ENCODE results near the gene OR2C3.

OR2C3 gene

GRCh38 chr1:247574236-247574635 lies 38.0 kb upstream of the OR2C3 start:
- H2BK5ac ChIP-seq (ENCODE audit: low read depth, low read length, poor library complexity): no peak overlapping the region
- H3K27ac ChIP-seq (ENCODE audit: low read depth, low read length): no peak overlapping the region
- no peak overlapping the region for H2AK5ac ChIP-seq (ENCODE audit: low read length)
- peak overlapping the region; percentile 5 for H2BK12ac ChIP-seq (ENCODE audit: low read length)
- H3K4me1 ChIP-seq (ENCODE audit: control insufficient read depth in 1 of 2, insufficient read depth in 2 of 2, low read length in 2 of 2): peaks cover 2 to 3% of the 10 kb centered on the region in 2 experiments
- H4K91ac ChIP-seq (ENCODE audit: low read depth, low read length): no peak overlapping the region
- H4K8ac ChIP-seq (ENCODE audit: low read depth, low read length): no peak overlapping the region
- no peak overlapping the region for H3K18ac ChIP-seq (ENCODE audit: low read length)
- no peak overlapping the region for H4K12ac ChIP-seq (ENCODE audit: low read depth, low read length)
- no peak overlapping the region for H2AFZ ChIP-seq (ENCODE audit: insufficient read depth, low read length, poor library complexity)
- peaks cover 0 to 2% of the 10 kb centered on the region in 2 experiments for H3K36me3 ChIP-seq (ENCODE audit: control insufficient read depth in 1 of 2, insufficient read depth in 2 of 2, low read length in 2 of 2)
- H2BK120ac ChIP-seq (ENCODE audit: insufficient read depth, low read length, poor library complexity): no peak overlapping the region
- H3K14ac ChIP-seq (ENCODE audit: low read length): no peak overlapping the region
- no peaks in the 10 kb centered on the region for H3K27me3 ChIP-seq (ENCODE audit: insufficient read depth, low read length)
- DNase-seq: peak; percentile 65 to 92
- no peaks in the 10 kb centered on the region for H3K9me3 ChIP-seq (ENCODE audit: insufficient read depth, low read depth, low read length)
- no CpG with 5 or more reads among the region's 1 CpG for WGBS (ENCODE audit: extremely low coverage, insufficient coverage, insufficient read length)
- H3K4me3 ChIP-seq (ENCODE audit: low read depth, low read length): no peak overlapping the region
- H3K9ac ChIP-seq (ENCODE audit: low read length): no peak overlapping the region
- H3K79me1 ChIP-seq (ENCODE audit: low read length): peaks cover 11% of the 10 kb centered on the region
- no peak overlapping the region for H3K4me2 ChIP-seq (ENCODE audit: low read length)
- no peak overlapping the region for H3K23ac ChIP-seq (ENCODE audit: low read length)
- no peak overlapping the region for H3K4ac ChIP-seq (ENCODE audit: low read depth, low read length)
- H3K79me2 ChIP-seq (ENCODE audit: control insufficient read depth, insufficient read depth, low read length, poor library complexity): no peaks in the 10 kb centered on the region

- Histone ChIP-seq H3K9ac (ENCODE audit: low read length) (no peak overlapping the region), H3K4me3 (ENCODE audit: low read depth, low read length) (no peak overlapping the region), H3K4ac (ENCODE audit: low read depth, low read length) (peak overlapping the region; percentile 7), H4K91ac (ENCODE audit: low read depth, low read length) (peak overlapping the region; percentile 82), H3K4me1 (ENCODE audit: control insufficient read depth in 1 of 2, insufficient read depth in 2 of 2, low read length in 2 of 2) (peaks cover 9 to 13% of the 10 kb centered on the region in 2 experiments), H3K23ac (ENCODE audit: low read length) (peak overlapping the region; percentile 56), H2BK120ac (ENCODE audit: insufficient read depth, low read length, poor library complexity) (peak overlapping the region; percentile 62), H2AK5ac (ENCODE audit: low read length) (peak overlapping the region; percentile 7), H2AFZ (ENCODE audit: insufficient read depth, low read length, poor library complexity) (peak overlapping the region; percentile 43), H4K8ac (ENCODE audit: low read depth, low read length) (peak overlapping the region; percentile 56), H3K9me3 (ENCODE audit: insufficient read depth, low read depth, low read length) (no peaks in the 10 kb centered on the region), H3K79me1 (ENCODE audit: low read length) (peaks cover 26% of the 10 kb centered on the region), H2BK12ac (ENCODE audit: low read length) (peak overlapping the region; percentile 99), H3K18ac (ENCODE audit: low read length) (peak overlapping the region; percentile 40), H3K27me3 (ENCODE audit: insufficient read depth, low read length) (no peaks in the 10 kb centered on the region), H3K4me2 (ENCODE audit: low read length) (no peak overlapping the region), H3K36me3 (ENCODE audit: control insufficient read depth in 1 of 2, insufficient read depth in 2 of 2, low read length in 2 of 2) (no peaks in the 10 kb centered on the region), H2BK5ac (ENCODE audit: low read depth, low read length, poor library complexity) (peak overlapping the region; percentile 63), H3K79me2 (ENCODE audit: control insufficient read depth, insufficient read depth, low read length, poor library complexity) (no peaks in the 10 kb centered on the region), H3K27ac (ENCODE audit: low read depth, low read length) (peak overlapping the region; percentile 22), H3K14ac (ENCODE audit: low read length) (peak overlapping the region; percentile 85), H4K12ac (ENCODE audit: low read depth, low read length) (no peak overlapping the region)
- WGBS (ENCODE audit: extremely low coverage, insufficient coverage, insufficient read length): no CpG with 5 or more reads among the region's 9 CpGs
- no peak for DNase-seq
Observed at GRCh38 chr1:247562198-247562597, 26.0 kb upstream of the OR2C3 start.

- no CpG with 5 or more reads among the region's 10 CpGs for whole genome bisulfite sequencing (ENCODE audit: extremely low coverage, insufficient coverage, insufficient read length)
- no peak for DNase-seq
- H4K8ac ChIP-seq (ENCODE audit: low read depth, low read length): peak overlapping the region; percentile 83
- no peak overlapping the region for H2AFZ ChIP-seq (ENCODE audit: insufficient read depth, low read length, poor library complexity)
- H3K4me2 ChIP-seq (ENCODE audit: low read length): no peak overlapping the region
- H2BK120ac ChIP-seq (ENCODE audit: insufficient read depth, low read length, poor library complexity): peak overlapping the region; percentile 88
- H3K4me3 ChIP-seq (ENCODE audit: low read depth, low read length): no peak overlapping the region
- H3K9me3 ChIP-seq (ENCODE audit: insufficient read depth, low read depth, low read length): no peaks in the 10 kb centered on the region
- H3K18ac ChIP-seq (ENCODE audit: low read length): peak overlapping the region; percentile 37
- H3K27ac ChIP-seq (ENCODE audit: low read depth, low read length): no peak overlapping the region
- no peaks in the 10 kb centered on the region for H3K79me2 ChIP-seq (ENCODE audit: control insufficient read depth, insufficient read depth, low read length, poor library complexity)
- peak overlapping the region; percentile 75 for H2BK5ac ChIP-seq (ENCODE audit: low read depth, low read length, poor library complexity)
- H3K27me3 ChIP-seq (ENCODE audit: insufficient read depth, low read length): no peaks in the 10 kb centered on the region
- no peaks in the 10 kb centered on the region for H3K36me3 ChIP-seq (ENCODE audit: control insufficient read depth in 1 of 2, insufficient read depth in 2 of 2, low read length in 2 of 2)
- peak overlapping the region; percentile 91 for H3K14ac ChIP-seq (ENCODE audit: low read length)
- peaks cover 9 to 13% of the 10 kb centered on the region in 2 experiments for H3K4me1 ChIP-seq (ENCODE audit: control insufficient read depth in 1 of 2, insufficient read depth in 2 of 2, low read length in 2 of 2)
- H3K23ac ChIP-seq (ENCODE audit: low read length): no peak overlapping the region
- no peak overlapping the region for H3K9ac ChIP-seq (ENCODE audit: low read length)
- peak overlapping the region; percentile 91 for H4K91ac ChIP-seq (ENCODE audit: low read depth, low read length)
- H3K4ac ChIP-seq (ENCODE audit: low read depth, low read length): peak overlapping the region; percentile 67
- H2BK12ac ChIP-seq (ENCODE audit: low read length): peak overlapping the region; percentile 97
- peak overlapping the region; percentile 60 for H2AK5ac ChIP-seq (ENCODE audit: low read length)
- H4K12ac ChIP-seq (ENCODE audit: low read depth, low read length): no peak overlapping the region
- H3K79me1 ChIP-seq (ENCODE audit: low read length): peaks cover 26% of the 10 kb centered on the region
Observed at GRCh38 chr1:247561711-247562110, 25.5 kb upstream of the OR2C3 start.

- Histone ChIP-seq H3K4me3 (ENCODE audit: low read depth, low read length) (no peak overlapping the region), H3K4me1 (ENCODE audit: control insufficient read depth in 1 of 2, insufficient read depth in 2 of 2, low read length in 2 of 2) (peaks cover 9 to 15% of the 10 kb centered on the region in 2 experiments), H3K27me3 (ENCODE audit: insufficient read depth, low read length) (no peaks in the 10 kb centered on the region), H3K79me1 (ENCODE audit: low read length) (peaks cover 29% of the 10 kb centered on the region), H3K4ac (ENCODE audit: low read depth, low read length) (no peak overlapping the region), H2BK5ac (ENCODE audit: low read depth, low read length, poor library complexity) (no peak overlapping the region), H3K79me2 (ENCODE audit: control insufficient read depth, insufficient read depth, low read length, poor library complexity) (no peaks in the 10 kb centered on the region), H4K91ac (ENCODE audit: low read depth, low read length) (no peak overlapping the region), H3K27ac (ENCODE audit: low read depth, low read length) (no peak overlapping the region), H2BK12ac (ENCODE audit: low read length) (no peak overlapping the region), H2AFZ (ENCODE audit: insufficient read depth, low read length, poor library complexity) (no peak overlapping the region), H2BK120ac (ENCODE audit: insufficient read depth, low read length, poor library complexity) (no peak overlapping the region), H4K12ac (ENCODE audit: low read depth, low read length) (no peak overlapping the region), H3K18ac (ENCODE audit: low read length) (no peak overlapping the region), H3K9me3 (ENCODE audit: insufficient read depth, low read depth, low read length) (no peaks in the 10 kb centered on the region), H3K14ac (ENCODE audit: low read length) (no peak overlapping the region), H2AK5ac (ENCODE audit: low read length) (no peak overlapping the region), H3K9ac (ENCODE audit: low read length) (no peak overlapping the region), H4K8ac (ENCODE audit: low read depth, low read length) (no peak overlapping the region), H3K23ac (ENCODE audit: low read length) (no peak overlapping the region), H3K36me3 (ENCODE audit: control insufficient read depth in 1 of 2, insufficient read depth in 2 of 2, low read length in 2 of 2) (no peaks in the 10 kb centered on the region), H3K4me2 (ENCODE audit: low read length) (no peak overlapping the region)
- DNase-seq: peak in 1 of 2 donors; percentile 40
- no CpG with 5 or more reads among the region's 2 CpGs for WGBS (ENCODE audit: extremely low coverage, insufficient coverage, insufficient read length)
Observed at GRCh38 chr1:247557926-247558674, 21.9 kb upstream of the OR2C3 start.
